CD14-positive monocyte (primary cell): ENCODE results near the gene IWS1. TPM values are rescaled to one million over a fixed set of nuclear protein-coding genes. Genes with fewer than 3 reads are reported as not detected.

Experiments used
- DNase-seq, 3 donors: peaks; one replicate each; pipeline ENCODE4 v3.0.0-alpha.2; 2011 to 2022
- H2AFZ ChIP-seq: 2 replicates; pipeline ENCODE4 v1.6.0; 2012; ENCODE audit warnings: mild to moderate bottlenecking, low read depth, low read length, inconsistent platforms; ENCODE audit not compliant: insufficient read depth, poor library complexity, severe bottlenecking
- H3K27ac ChIP-seq, 2 donors: 1 replicate in 1 of 2; 2 replicates in 1 of 2; pipeline ENCODE4 v1.5.1; 2012 to 2013; ENCODE audit warnings: low read length in 2 of 2, control low read depth in 1 of 2, inconsistent platforms in 1 of 2, low read depth in 1 of 2, mild to moderate bottlenecking in 1 of 2
- H3K27me3 ChIP-seq, 2 donors: one replicate each; pipeline versions ENCODE4 v1.6.0 to v1.6.1; 2011 to 2013; ENCODE audit warnings: low read length in 2 of 2; ENCODE audit not compliant: control insufficient read depth in 2 of 2, insufficient read depth in 2 of 2
- H3K36me3 ChIP-seq, 2 donors: replicated peaks in 1 of 2; 1 replicate in 1 of 2; 2 replicates in 1 of 2; pipeline versions ENCODE4 v1.5.1 to v1.6.1; 2012 to 2013; ENCODE audit warnings: low read length in 2 of 2, control low read depth in 1 of 2, inconsistent platforms in 1 of 2, mild to moderate bottlenecking in 1 of 2; ENCODE audit not compliant: insufficient read depth in 2 of 2, control insufficient read depth in 1 of 2
- H3K4me1 ChIP-seq, 2 donors: 1 replicate in 1 of 2; 2 replicates in 1 of 2; pipeline versions ENCODE4 v1.5.1 to v1.6.1; 2012 to 2013; ENCODE audit warnings: low read length in 2 of 2, control low read depth in 1 of 2, inconsistent platforms in 1 of 2, mild to moderate bottlenecking in 1 of 2, moderate library complexity in 1 of 2; ENCODE audit not compliant: insufficient read depth in 2 of 2, control insufficient read depth in 1 of 2
- H3K4me2 ChIP-seq: replicated peaks from 2 replicates; pipeline ENCODE3; 2012; ENCODE audit warnings: low read length, moderate library complexity, mild to moderate bottlenecking; ENCODE audit not compliant: poor library complexity, severe bottlenecking; ENCODE audit errors: extremely low read depth
- H3K4me3 ChIP-seq, 3 experiments: fragments of 200-600 bp in 1 of 3; sonication (generic) in 1 of 3; replicated peaks in 1 of 3; 1 replicate in 2 of 3; 2 replicates in 1 of 3; pipeline ENCODE4 v1.5.1; 2011 to 2013; ENCODE audit warnings: low read length in 3 of 3, mild to moderate bottlenecking in 3 of 3, control low read depth in 2 of 3, low read depth in 2 of 3, inconsistent platforms in 1 of 3, moderate library complexity in 1 of 3
- H3K79me2 ChIP-seq: 2 replicates; pipeline ENCODE4 v1.6.0; 2012; ENCODE audit warnings: mild to moderate bottlenecking, control low read depth, inconsistent platforms, low read length, moderate library complexity; ENCODE audit not compliant: insufficient read depth
- H3K9ac ChIP-seq: 2 replicates; pipeline ENCODE4 v1.6.0; 2017; ENCODE audit warnings: low read length, mild to moderate bottlenecking; ENCODE audit not compliant: insufficient read depth, poor library complexity, severe bottlenecking
- H3K9me3 ChIP-seq, 2 donors: replicated peaks in 1 of 2; 1 replicate in 1 of 2; 2 replicates in 1 of 2; pipeline versions ENCODE4 v1.5.1 to v1.6.1; 2012 to 2013; ENCODE audit warnings: low read length in 2 of 2, control low read depth in 1 of 2; ENCODE audit not compliant: control insufficient read depth in 1 of 2, insufficient read depth in 1 of 2
- H4K20me1 ChIP-seq: 2 replicates; pipeline ENCODE4 v1.6.0; 2012; ENCODE audit warnings: mild to moderate bottlenecking, low read length, control low read depth, moderate library complexity; ENCODE audit not compliant: insufficient read depth
- H3K27ac Mint-ChIP-seq, 7 donors: one replicate each; pipeline ENCODE4 v1.8.0; 2020; ENCODE audit warnings: mild to moderate bottlenecking in 7 of 7, mixed read lengths in 7 of 7, moderate library complexity in 6 of 7, inconsistent platforms in 2 of 7
- H3K27me3 Mint-ChIP-seq, 3 donors: one replicate each; pipeline ENCODE4 v1.8.0; 2021 to 2022; ENCODE audit warnings: low read depth in 3 of 3, mild to moderate bottlenecking in 3 of 3, mixed read lengths in 3 of 3, moderate library complexity in 3 of 3, inconsistent platforms in 1 of 3
- H3K36me3 Mint-ChIP-seq, 2 donors: one replicate each; pipeline ENCODE4 v1.8.0; 2020; ENCODE audit warnings: mixed read lengths in 2 of 2, inconsistent platforms in 1 of 2, mild to moderate bottlenecking in 1 of 2
- H3K4me1 Mint-ChIP-seq: one replicate; pipeline ENCODE4 v1.8.0; 2020; ENCODE audit warnings: mild to moderate bottlenecking, mixed read lengths
- H3K4me3 Mint-ChIP-seq, 2 donors: one replicate each; pipeline ENCODE4 v1.8.0; 2020; ENCODE audit warnings: mild to moderate bottlenecking in 2 of 2, mixed read lengths in 2 of 2, moderate library complexity in 1 of 2
- H3K9me3 Mint-ChIP-seq, 7 donors: one replicate each; pipeline ENCODE4 v1.8.0; 2020 to 2022; ENCODE audit warnings: mixed read lengths in 7 of 7, mild to moderate bottlenecking in 6 of 7, moderate library complexity in 6 of 7, inconsistent platforms in 2 of 7
- WGBS: methylation state at CpG from one replicate; pipeline ENCODE4 v1.1.5; 2013; ENCODE audit warnings: missing lambda C conversion rate; ENCODE audit not compliant: insufficient coverage; 5-methylcytosine and 5-hydroxymethylcytosine counted together
- intact Hi-C, 2 donors: fragments of 100-400 bp; cut with micrococcal nuclease; formaldehyde crosslinking; loops; one replicate each; pipeline versions ENCODE4 v1.15.0 to v1.15.1; 2023
- polyA plus RNA-seq, 3 donors: library from polyadenylated mRNA; depleted of rRNA in 1 of 3; unstranded in 2 of 3; stranded (reverse) in 1 of 3; fragments of 300-500 nt in 2 of 3; fragments of >200 nt in 1 of 3; fragmentation: Illumina TruSeq in 2 of 3; gene quantifications; 1 replicate in 2 of 3; 2 replicates in 1 of 3; pipeline ENCODE4 v1.2.3, GENCODE V29; 2012 to 2021
- TF ChIP-seq, protein P1 (sequence below): fragments of 200-600 bp; IDR thresholded peaks from one replicate; pipeline ENCODE4 v1.8.0; 2022; ENCODE audit warnings: antibody characterized with exemption, mild to moderate bottlenecking

IWS1 gene
- polyA plus RNA-seq, 3 donors: 7.9 to 21.3 (median 15.6) TPM

DNA sequence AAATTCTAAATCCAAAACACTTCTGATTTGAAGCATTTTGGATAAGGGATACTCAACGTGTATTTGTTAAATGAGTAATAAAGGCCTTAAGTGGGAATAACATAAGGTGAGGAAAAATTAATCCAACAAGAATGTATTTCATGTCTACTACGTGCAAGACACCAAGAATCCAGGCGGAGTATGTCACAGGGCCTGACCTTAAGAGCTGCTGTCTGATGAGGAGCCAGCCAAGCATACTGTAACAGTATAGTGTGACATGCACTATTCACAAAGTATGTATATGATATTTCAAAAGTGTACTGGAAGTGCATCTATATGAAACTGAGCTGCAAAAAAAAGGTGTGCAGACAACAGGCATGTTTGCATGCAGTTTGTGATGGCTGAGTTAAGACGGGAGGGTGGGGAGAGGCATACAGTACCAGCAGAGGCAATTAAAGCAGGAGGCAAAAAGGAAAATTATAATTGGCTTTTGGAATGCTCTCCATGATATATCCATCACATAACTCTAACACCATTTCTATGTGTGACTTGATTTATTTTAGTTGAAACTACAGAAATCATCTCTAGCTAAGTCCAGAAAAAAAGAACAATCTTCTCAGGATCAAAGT is 18.2 kb downstream of the IWS1 start:
- H3K27ac ChIP-seq: peak overlapping the region in 1 of 2 donors; percentile 57
- TF ChIP-seq, protein P1, sequence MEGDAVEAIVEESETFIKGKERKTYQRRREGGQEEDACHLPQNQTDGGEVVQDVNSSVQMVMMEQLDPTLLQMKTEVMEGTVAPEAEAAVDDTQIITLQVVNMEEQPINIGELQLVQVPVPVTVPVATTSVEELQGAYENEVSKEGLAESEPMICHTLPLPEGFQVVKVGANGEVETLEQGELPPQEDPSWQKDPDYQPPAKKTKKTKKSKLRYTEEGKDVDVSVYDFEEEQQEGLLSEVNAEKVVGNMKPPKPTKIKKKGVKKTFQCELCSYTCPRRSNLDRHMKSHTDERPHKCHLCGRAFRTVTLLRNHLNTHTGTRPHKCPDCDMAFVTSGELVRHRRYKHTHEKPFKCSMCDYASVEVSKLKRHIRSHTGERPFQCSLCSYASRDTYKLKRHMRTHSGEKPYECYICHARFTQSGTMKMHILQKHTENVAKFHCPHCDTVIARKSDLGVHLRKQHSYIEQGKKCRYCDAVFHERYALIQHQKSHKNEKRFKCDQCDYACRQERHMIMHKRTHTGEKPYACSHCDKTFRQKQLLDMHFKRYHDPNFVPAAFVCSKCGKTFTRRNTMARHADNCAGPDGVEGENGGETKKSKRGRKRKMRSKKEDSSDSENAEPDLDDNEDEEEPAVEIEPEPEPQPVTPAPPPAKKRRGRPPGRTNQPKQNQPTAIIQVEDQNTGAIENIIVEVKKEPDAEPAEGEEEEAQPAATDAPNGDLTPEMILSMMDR: no peak
- H3K9me3 ChIP-seq: no peaks in the 10 kb centered on the region
- no peak for DNase-seq
- peaks cover 96% of the 10 kb centered on the region for H3K79me2 ChIP-seq
- Mint-ChIP-seq H3K27ac (peak overlapping the region in 3 of 7 donors; percentile 71 to 81 (median 79)), H3K4me1 (peaks cover 22% of the 10 kb centered on the region), H3K36me3 (peaks cover 34 to 53% of the 10 kb centered on the region in 2 donors), H3K27me3 (peaks cover 0 to 3% (median 0%) of the 10 kb centered on the region in 3 donors), H3K9me3 (no peaks in the 10 kb centered on the region), H3K4me3 (peak overlapping the region in 1 of 2 donors; percentile 13)
- H3K36me3 ChIP-seq: peaks cover 31 to 65% of the 10 kb centered on the region in 2 donors
- peaks cover 96% of the 10 kb centered on the region for H4K20me1 ChIP-seq
- WGBS: no CpG with 5 or more reads among the region's 4 CpGs
- H3K27me3 ChIP-seq: no peaks in the 10 kb centered on the region
- H2AFZ ChIP-seq: no peak overlapping the region
- intact Hi-C loops: no loop called here
- H3K4me2 ChIP-seq: no peak overlapping the region
- peaks cover 5 to 19% of the 10 kb centered on the region in 2 donors for H3K4me1 ChIP-seq
- no peak overlapping the region for H3K4me3 ChIP-seq
- no peak overlapping the region for H3K9ac ChIP-seq

DNA sequence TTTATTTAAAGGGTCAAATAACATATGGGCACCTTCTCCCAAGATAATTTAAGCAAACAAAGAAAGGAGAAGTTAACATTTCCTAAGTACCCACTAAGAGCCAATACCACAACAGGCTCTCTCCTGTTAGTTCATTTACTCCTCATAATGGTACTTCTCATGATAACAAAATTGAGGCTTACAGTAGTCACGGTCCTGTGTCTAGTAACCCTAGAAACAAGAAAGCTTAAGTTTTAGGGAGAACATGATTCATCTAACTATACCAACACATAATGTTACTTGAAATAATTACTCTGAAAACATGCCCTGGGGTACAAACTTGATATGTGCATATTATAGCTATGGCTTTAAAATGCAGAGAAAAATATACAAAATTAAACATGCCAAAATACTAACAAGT is 19.8 kb downstream of the IWS1 start:
- no peak overlapping the region for H3K27ac Mint-ChIP-seq
- H3K4me1 ChIP-seq: peaks cover 5 to 19% of the 10 kb centered on the region in 2 donors
- no CpG with 5 or more reads among the region's 1 CpG for WGBS

More for the DNA sequence above, 19.8 kb downstream of the IWS1 start:
- no peak overlapping the region for H3K4me2 ChIP-seq
- peaks cover 84% of the 10 kb centered on the region for H3K79me2 ChIP-seq
- no peak overlapping the region for H3K9ac ChIP-seq
- no peaks in the 10 kb centered on the region for H3K27me3 ChIP-seq
- Mint-ChIP-seq H3K27me3 (peaks cover 0 to 1% (median 0%) of the 10 kb centered on the region in 3 donors), H3K4me1 (peaks cover 22% of the 10 kb centered on the region), H3K4me3 (no peak overlapping the region), H3K9me3 (no peaks in the 10 kb centered on the region), H3K36me3 (peaks cover 41 to 56% of the 10 kb centered on the region in 2 donors)
- TF ChIP-seq, protein P1: no peak
- H3K4me3 ChIP-seq: no peak overlapping the region
- intact Hi-C loops: no loop called here
- DNase-seq: peak in 2 of 3 donors; percentile 9 to 10
- H3K27ac ChIP-seq: peak overlapping the region in 1 of 2 donors; percentile 5
- peaks cover 88% of the 10 kb centered on the region for H4K20me1 ChIP-seq
- H2AFZ ChIP-seq: no peak overlapping the region
- H3K36me3 ChIP-seq: peaks cover 40 to 65% of the 10 kb centered on the region in 2 donors
- no peaks in the 10 kb centered on the region for H3K9me3 ChIP-seq
